IMR-90 (cell line): ENCODE results near the gene FRMD5. TPM values are rescaled to one million over a fixed set of nuclear protein-coding genes. Genes with fewer than 3 reads are reported as not detected.

Experiments used
- ATAC-seq: fragments of 200-7000 bp; cut with Tn5 transposase; 2 replicates; pipeline ENCODE4 v1.9.1; 2020; ENCODE audit warnings: low read depth, mild to moderate bottlenecking, moderate library complexity
- BruUV-seq: library from RNA; stranded (reverse); fragments of 400-500 nt; replicated peaks from 2 replicates; lab custom pipeline; 2021; lab: Mats Ljungman, UMichigan
- CTCF ChIA-PET: fragments of 300-600 bp; formaldehyde crosslinking; extraction: SDS; loops from one replicate; lab custom pipeline; 2021; ENCODE audit warnings: antibody characterized with exemption; lab: Yijun Ruan, JAX
- POLR2A ChIA-PET: fragments of 300-600 bp; sonication (Branson Sonifier 250); formaldehyde crosslinking; loops from one replicate; lab custom pipeline; 2022; ENCODE audit warnings: antibody characterized with exemption; ENCODE audit not compliant: unreplicated experiment; lab: Charles Lee
- DNase-seq: peaks from one replicate; pipeline ENCODE4 v3.0.0; 2013
- H2AFZ ChIP-seq: replicated peaks from 2 replicates; pipeline ENCODE3; 2013; ENCODE audit warnings: low read length, mild to moderate bottlenecking; ENCODE audit not compliant: poor library complexity
- H2AK5ac ChIP-seq: 2 replicates; pipeline ENCODE4 v1.6.1; 2013; ENCODE audit warnings: low read depth, low read length, inconsistent platforms
- H2AK9ac ChIP-seq: replicated peaks from 2 replicates; pipeline ENCODE3; 2013; ENCODE audit warnings: mild to moderate bottlenecking, low read depth, low read length, moderate library complexity; ENCODE audit not compliant: poor library complexity
- H2BK120ac ChIP-seq: 2 replicates; pipeline ENCODE4 v1.6.1; 2013; ENCODE audit warnings: low read depth, low read length, inconsistent platforms
- H2BK15ac ChIP-seq: 3 replicates; pipeline ENCODE4 v1.6.1; 2013; ENCODE audit warnings: low read depth, low read length, inconsistent platforms
- H2BK20ac ChIP-seq: 2 replicates; pipeline ENCODE4 v1.6.1; 2013; ENCODE audit warnings: low read depth, mild to moderate bottlenecking, inconsistent platforms, low read length, moderate library complexity
- H2BK5ac ChIP-seq: 2 replicates; pipeline ENCODE4 v1.6.1; 2013; ENCODE audit warnings: mild to moderate bottlenecking, low read depth, low read length, inconsistent platforms; ENCODE audit not compliant: poor library complexity, severe bottlenecking
- H3K14ac ChIP-seq: replicated peaks from 2 replicates; pipeline ENCODE4 v1.6.1; 2013; ENCODE audit warnings: low read depth, low read length, inconsistent platforms
- H3K18ac ChIP-seq: 2 replicates; pipeline ENCODE4 v1.6.1; 2013; ENCODE audit warnings: low read depth, low read length, control low read depth
- H3K23ac ChIP-seq: 2 replicates; pipeline ENCODE4 v1.6.1; 2013; ENCODE audit warnings: low read depth, low read length, inconsistent platforms
- H3K27ac ChIP-seq: 2 replicates; pipeline ENCODE4 v1.5.1; 2013; ENCODE audit warnings: mild to moderate bottlenecking, control low read depth, low read length; ENCODE audit not compliant: insufficient read depth
- H3K27me3 ChIP-seq: 2 replicates; pipeline ENCODE4 v1.6.1; 2013; ENCODE audit warnings: low read length; ENCODE audit not compliant: control insufficient read depth, insufficient read depth
- H3K36me3 ChIP-seq: 2 replicates; pipeline ENCODE4 v1.6.1; 2013; ENCODE audit warnings: low read length, mixed read lengths; ENCODE audit not compliant: control insufficient read depth, insufficient read depth
- H3K4ac ChIP-seq: 2 replicates; pipeline ENCODE4 v1.6.1; 2013; ENCODE audit warnings: low read depth, low read length, inconsistent platforms
- H3K4me1 ChIP-seq: 2 replicates; pipeline ENCODE4 v1.6.1; 2013; ENCODE audit warnings: low read length, mixed read lengths; ENCODE audit not compliant: control insufficient read depth, insufficient read depth
- H3K4me2 ChIP-seq: 2 replicates; pipeline ENCODE4 v1.6.1; 2013; ENCODE audit warnings: low read depth, mild to moderate bottlenecking, control low read depth, low read length, moderate library complexity
- H3K4me3 ChIP-seq: 2 replicates; pipeline ENCODE4 v1.5.1; 2013; ENCODE audit warnings: low read depth, mild to moderate bottlenecking, control low read depth, low read length, moderate library complexity; ENCODE audit not compliant: insufficient read depth
- H3K56ac ChIP-seq: 2 replicates; pipeline ENCODE4 v1.6.1; 2013; ENCODE audit warnings: low read length, inconsistent platforms; ENCODE audit not compliant: insufficient read depth; ENCODE audit errors: extremely low read depth
- H3K79me1 ChIP-seq, 2 experiments: 2 replicates each; pipeline ENCODE4 v1.6.1; 2013; ENCODE audit warnings: low read length in 2 of 2, inconsistent platforms in 1 of 2, low read depth in 1 of 2
- H3K9ac ChIP-seq: 2 replicates; pipeline ENCODE4 v1.6.1; 2013; ENCODE audit warnings: low read depth, low read length, control low read depth
- H3K9me1 ChIP-seq: 2 replicates; pipeline ENCODE4 v1.6.1; 2013; ENCODE audit warnings: low read length, inconsistent platforms; ENCODE audit not compliant: insufficient read depth
- H3K9me3 ChIP-seq: 2 replicates; pipeline ENCODE4 v1.6.1; 2013; ENCODE audit warnings: low read length; ENCODE audit not compliant: control insufficient read depth, insufficient read depth
- H4K20me1 ChIP-seq: 2 replicates; pipeline ENCODE4 v1.6.1; 2013; ENCODE audit warnings: low read length, inconsistent platforms; ENCODE audit not compliant: insufficient read depth
- H4K5ac ChIP-seq: 2 replicates; pipeline ENCODE4 v1.6.1; 2013; ENCODE audit warnings: mild to moderate bottlenecking, low read depth, low read length, control low read depth
- H4K8ac ChIP-seq, 2 experiments: 2 replicates each; pipeline ENCODE4 v1.6.1; 2013; ENCODE audit warnings: low read depth in 2 of 2, low read length in 2 of 2, control low read depth in 1 of 2, inconsistent platforms in 1 of 2
- H4K91ac ChIP-seq: 2 replicates; pipeline ENCODE4 v1.6.1; 2013; ENCODE audit warnings: low read depth, low read length, inconsistent platforms; ENCODE audit not compliant: insufficient read depth
- BHLHE40 ChIP-seq: fragments of 150-350 bp; IDR thresholded peaks from 2 replicates; pipeline ENCODE4 v1.6.1; 2016; ENCODE audit warnings: mild to moderate bottlenecking, low read depth, low read length
- CEBPB ChIP-seq: IDR thresholded peaks from 2 replicates; pipeline ENCODE4 v1.6.1; 2012; ENCODE audit warnings: low read depth, low read length, improper control_type of control experiment
- CHD1 ChIP-seq: IDR thresholded peaks from 2 replicates; pipeline ENCODE4 v1.6.1; 2012; ENCODE audit warnings: low read depth, low read length, improper control_type of control experiment
- FOS ChIP-seq: fragments of 150-350 bp; IDR thresholded peaks from 2 replicates; pipeline ENCODE4 v1.6.1; 2016; ENCODE audit warnings: low read depth, low read length
- MAFK ChIP-seq: IDR thresholded peaks from 2 replicates; pipeline ENCODE4 v1.6.1; 2012; ENCODE audit warnings: low read depth, low read length, improper control_type of control experiment
- MXI1 ChIP-seq: IDR thresholded peaks from 2 replicates; pipeline ENCODE4 v1.6.1; 2012; ENCODE audit warnings: low read depth, mild to moderate bottlenecking, low read length, moderate library complexity, borderline replicate concordance
- NFE2L2 ChIP-seq: fragments of 150-350 bp; IDR thresholded peaks from 2 replicates; pipeline ENCODE4 v1.6.1; 2016; ENCODE audit warnings: low read depth, mild to moderate bottlenecking, low read length
- POLR2A ChIP-seq: IDR thresholded peaks from 2 replicates; pipeline ENCODE4 v1.6.1; 2012; ENCODE audit warnings: mild to moderate bottlenecking, low read depth, low read length
- RAD21 ChIP-seq: IDR thresholded peaks from 2 replicates; pipeline ENCODE4 v1.6.1; 2012; ENCODE audit warnings: low read length, improper control_type of control experiment
- RCOR1 ChIP-seq: IDR thresholded peaks from 2 replicates; pipeline ENCODE4 v1.6.1; 2012; ENCODE audit warnings: mild to moderate bottlenecking, low read length, improper control_type of control experiment; ENCODE audit not compliant: insufficient replicate concordance
- RFX5 ChIP-seq: IDR thresholded peaks from 2 replicates; pipeline ENCODE4 v1.8.0; 2012; ENCODE audit warnings: low read depth, mild to moderate bottlenecking, low read length, moderate library complexity
- SMC3 ChIP-seq: fragments of 150-350 bp; IDR thresholded peaks from 2 replicates; pipeline ENCODE4 v1.6.1; 2016; ENCODE audit warnings: low read depth, mild to moderate bottlenecking, antibody characterized with exemption, low read length, moderate library complexity
- WGBS, 2 experiments: methylation state at CpG; one replicate each; pipeline versions ENCODE4 v1.1.5 to v1.1.7; 2013; ENCODE audit warnings: missing lambda C conversion rate in 2 of 2; ENCODE audit not compliant: insufficient read length in 1 of 2; ENCODE audit errors: extremely low coverage in 2 of 2; 5-methylcytosine and 5-hydroxymethylcytosine counted together
- dilution Hi-C: fragments of 300-500 bp; cut with HindIII; formaldehyde crosslinking; loops from one replicate; pipeline ENCODE4 v1.14.3; 2018; ENCODE audit warnings: low sequenced_read_pairs; ENCODE audit not compliant: unreplicated experiment
- in situ Hi-C: fragments of 300-500 bp; cut with MboI; formaldehyde crosslinking; loops from 3 replicates; pipeline ENCODE4 v1.14.3; 2019; ENCODE audit warnings: low sequenced_read_pairs, inconsistent platforms, mixed read lengths
- intact Hi-C: fragments of 100-400 bp; cut with micrococcal nuclease; formaldehyde crosslinking; loops from 2 replicates; pipeline ENCODE4 v1.10.0; 2022
- polyA plus RNA-seq, 3 experiments: library from polyadenylated mRNA; depleted of rRNA; stranded (reverse); fragments of >200 nt; gene quantifications; 2 replicates each; pipeline ENCODE4 v1.2.3, GENCODE V29; 2012; ENCODE audit warnings: low replicate concordance in 1 of 3
- total RNA-seq: library from RNA; depleted of rRNA; stranded (reverse); fragments of >200 nt; gene quantifications from 2 replicates; pipeline ENCODE4 v1.2.3, GENCODE V29; 2012
- TF ChIP-seq, protein P1 (sequence below): conservative IDR thresholded peaks from 2 replicates; pipeline ENCODE4 v1.5.1; 2012; ENCODE audit warnings: mild to moderate bottlenecking, low read depth, low read length, improper control_type of control experiment
- TF ChIP-seq, protein P2 (sequence below): fragments of 150-350 bp; IDR thresholded peaks from 2 replicates; pipeline ENCODE4 v1.6.1; 2016; ENCODE audit warnings: low read depth, mild to moderate bottlenecking, low read length, moderate library complexity, borderline replicate concordance
- TF ChIP-seq, protein P3 (sequence below): fragments of 150-350 bp; IDR thresholded peaks from 2 replicates; pipeline ENCODE4 v1.6.1; 2017; ENCODE audit warnings: mild to moderate bottlenecking, antibody characterized with exemption, low read length, low read depth

Gene FRMD5
- total and polyA plus RNA-seq, 2 of the 4 experiments (the other 2 are of a cell fraction), result 4.1 to 5.4 TPM

DNA sequence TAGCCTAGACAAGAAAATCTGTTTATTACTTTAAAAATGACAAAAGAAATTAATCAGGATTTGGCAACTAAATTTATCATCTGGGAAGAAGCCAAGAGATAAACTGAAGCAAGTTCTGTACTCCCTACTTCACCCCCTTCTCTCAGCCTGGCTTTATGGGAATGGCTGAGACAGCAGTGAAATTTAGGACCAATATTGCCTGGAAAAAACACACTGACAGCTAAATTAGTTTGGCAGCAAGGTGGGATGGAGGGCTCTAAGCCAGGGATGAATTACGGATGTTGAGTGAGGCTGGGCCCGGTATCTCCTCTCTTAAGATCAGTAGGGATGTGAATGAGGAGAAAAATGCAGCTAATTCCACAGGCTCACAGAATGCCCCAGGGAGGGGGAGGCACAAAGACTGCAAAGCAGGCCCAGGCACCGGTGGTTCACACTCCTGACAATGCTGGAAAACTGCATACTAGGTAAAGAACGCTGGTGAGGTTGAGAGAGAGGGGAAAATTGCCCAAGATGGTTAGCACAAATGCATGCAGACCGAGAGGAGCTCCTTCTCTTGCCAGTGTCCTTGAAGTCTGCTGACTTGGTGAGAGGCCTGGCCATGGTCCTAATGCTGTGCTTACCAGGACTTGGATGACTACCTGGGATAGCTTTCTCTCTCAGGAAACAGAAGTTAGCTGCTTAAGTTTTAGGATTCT, 279.3 kb downstream of the FRMD5 start:
- POLR2A ChIA-PET, result no interaction called here
- in situ Hi-C loops, result loop anchor here (25.0 kb wide), 1 partner anchor 147 kb away; no protein-coding TSS in a partner anchor
- BruUV-seq, result no TSS peak
- TF ChIP-seq RAD21 (no peak), SMC3 (no peak), CHD1 (no peak), MAFK (no peak), CEBPB (no peak), RFX5 (no peak), RCOR1 (no peak), NFE2L2 (no peak), MXI1 (no peak), FOS (no peak), POLR2A (no peak), BHLHE40 (no peak)
- TF ChIP-seq, protein P1, sequence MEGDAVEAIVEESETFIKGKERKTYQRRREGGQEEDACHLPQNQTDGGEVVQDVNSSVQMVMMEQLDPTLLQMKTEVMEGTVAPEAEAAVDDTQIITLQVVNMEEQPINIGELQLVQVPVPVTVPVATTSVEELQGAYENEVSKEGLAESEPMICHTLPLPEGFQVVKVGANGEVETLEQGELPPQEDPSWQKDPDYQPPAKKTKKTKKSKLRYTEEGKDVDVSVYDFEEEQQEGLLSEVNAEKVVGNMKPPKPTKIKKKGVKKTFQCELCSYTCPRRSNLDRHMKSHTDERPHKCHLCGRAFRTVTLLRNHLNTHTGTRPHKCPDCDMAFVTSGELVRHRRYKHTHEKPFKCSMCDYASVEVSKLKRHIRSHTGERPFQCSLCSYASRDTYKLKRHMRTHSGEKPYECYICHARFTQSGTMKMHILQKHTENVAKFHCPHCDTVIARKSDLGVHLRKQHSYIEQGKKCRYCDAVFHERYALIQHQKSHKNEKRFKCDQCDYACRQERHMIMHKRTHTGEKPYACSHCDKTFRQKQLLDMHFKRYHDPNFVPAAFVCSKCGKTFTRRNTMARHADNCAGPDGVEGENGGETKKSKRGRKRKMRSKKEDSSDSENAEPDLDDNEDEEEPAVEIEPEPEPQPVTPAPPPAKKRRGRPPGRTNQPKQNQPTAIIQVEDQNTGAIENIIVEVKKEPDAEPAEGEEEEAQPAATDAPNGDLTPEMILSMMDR, result no peak
- TF ChIP-seq, protein P2, sequence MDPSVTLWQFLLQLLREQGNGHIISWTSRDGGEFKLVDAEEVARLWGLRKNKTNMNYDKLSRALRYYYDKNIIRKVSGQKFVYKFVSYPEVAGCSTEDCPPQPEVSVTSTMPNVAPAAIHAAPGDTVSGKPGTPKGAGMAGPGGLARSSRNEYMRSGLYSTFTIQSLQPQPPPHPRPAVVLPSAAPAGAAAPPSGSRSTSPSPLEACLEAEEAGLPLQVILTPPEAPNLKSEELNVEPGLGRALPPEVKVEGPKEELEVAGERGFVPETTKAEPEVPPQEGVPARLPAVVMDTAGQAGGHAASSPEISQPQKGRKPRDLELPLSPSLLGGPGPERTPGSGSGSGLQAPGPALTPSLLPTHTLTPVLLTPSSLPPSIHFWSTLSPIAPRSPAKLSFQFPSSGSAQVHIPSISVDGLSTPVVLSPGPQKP, result no peak
- TF ChIP-seq, protein P3, sequence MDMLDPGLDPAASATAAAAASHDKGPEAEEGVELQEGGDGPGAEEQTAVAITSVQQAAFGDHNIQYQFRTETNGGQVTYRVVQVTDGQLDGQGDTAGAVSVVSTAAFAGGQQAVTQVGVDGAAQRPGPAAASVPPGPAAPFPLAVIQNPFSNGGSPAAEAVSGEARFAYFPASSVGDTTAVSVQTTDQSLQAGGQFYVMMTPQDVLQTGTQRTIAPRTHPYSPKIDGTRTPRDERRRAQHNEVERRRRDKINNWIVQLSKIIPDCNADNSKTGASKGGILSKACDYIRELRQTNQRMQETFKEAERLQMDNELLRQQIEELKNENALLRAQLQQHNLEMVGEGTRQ, result no peak

More for the DNA sequence above, 279.3 kb downstream of the FRMD5 start:
- Histone ChIP-seq H3K4me2 (no peak overlapping the region), H2BK5ac (no peak overlapping the region), H3K9me3 (no peaks in the 10 kb centered on the region), H4K91ac (no peak overlapping the region; the same call in 1 of the 2 replicates), H2AFZ (no peak overlapping the region), H3K14ac (no peak overlapping the region), H3K9ac (no peak overlapping the region), H2BK20ac (peak overlapping the region; percentile 11; the same call in 1 of the 2 replicates), H2AK9ac (no peak overlapping the region), H2BK15ac (peak overlapping the region; percentile 2; the same call in 1 of the 3 replicates), H3K79me1 (peaks cover 3 to 5% of the 10 kb centered on the region in 2 experiments; a peak in 2 of 4 replicates), H3K4me3 (no peak overlapping the region), H3K23ac (no peak overlapping the region), H3K4ac (no peak overlapping the region; the same call in 1 of the 2 replicates), H3K36me3 (no peaks in the 10 kb centered on the region), H3K4me1 (peaks cover 27% of the 10 kb centered on the region), H3K56ac (no peak overlapping the region), H3K9me1 (peaks cover 20% of the 10 kb centered on the region), H3K27me3 (no peaks in the 10 kb centered on the region), H3K27ac (no peak overlapping the region), H2AK5ac (peak overlapping the region; percentile 31; the same call in 1 of the 2 replicates), H2BK120ac (peak overlapping the region; percentile 7; the same call in 1 of the 2 replicates), H4K5ac (no peak overlapping the region), H3K18ac (no peak overlapping the region), H4K8ac (no peak overlapping the region), H4K20me1 (no peaks in the 10 kb centered on the region)
- WGBS, 2 experiments, result 76% methylated on average over 4 of the region's 5 CpGs; no CpG with 5 or more reads in 1 of the 2 experiments
- dilution Hi-C loops, result no loop called here
- intact Hi-C loops, result no loop called here
- no peak for DNase-seq
- CTCF ChIA-PET, result interaction anchor here (1.0 kb wide), 1 partner anchor 23 kb away, joined by 3 read pairs; no protein-coding TSS in a partner anchor
- no peak for ATAC-seq
